Activated gamma-delta T cell (primary cell): ENCODE measurements around the gene ZNF625.

Experiments
- DNase-seq: peaks from one replicate; lab custom pipeline; 2025; lab: John Stamatoyannopoulos, UW
- total RNA-seq, 2 donors: gene quantifications; one replicate each; lab custom pipeline; 2026; lab: John Stamatoyannopoulos, UW

Gene ZNF625
- total RNA-seq = 0.31 to 0.74 reads per million in 2 donors

- DNase-seq = no peak
Observed at GRCh38 chr19:12156223-12157058, at the start of gene ZNF625. Gene ZNF625 (minus strand): TSS chr19:12156734. CDS start chr19:12156558, 176 bp downstream.

GRCh38 chr19:12205296-12205695 is 48.8 kb upstream of the ZNF625 start:
- DNase-seq = no peak

DNA sequence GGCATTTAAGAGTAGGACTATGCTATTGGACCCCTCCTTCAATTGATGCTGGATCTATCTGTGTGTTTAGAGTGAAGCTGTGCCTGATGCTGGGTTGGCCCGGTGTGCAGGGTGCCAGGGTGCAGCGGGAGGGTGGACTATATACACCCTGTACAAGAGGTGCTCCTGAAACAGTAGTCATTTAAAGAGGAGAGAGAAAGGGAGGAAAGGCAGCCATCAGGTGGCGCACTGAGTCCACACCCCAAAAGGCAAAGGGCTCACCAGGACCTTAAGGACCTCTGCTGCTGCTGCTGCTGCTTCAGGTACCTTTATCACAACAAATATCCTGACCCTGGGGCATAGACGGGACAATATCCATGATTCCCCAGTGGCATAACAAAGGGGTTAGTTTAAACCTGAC is 45.7 kb upstream of the ZNF625 start:
- DNase-seq = no peak

DNA sequence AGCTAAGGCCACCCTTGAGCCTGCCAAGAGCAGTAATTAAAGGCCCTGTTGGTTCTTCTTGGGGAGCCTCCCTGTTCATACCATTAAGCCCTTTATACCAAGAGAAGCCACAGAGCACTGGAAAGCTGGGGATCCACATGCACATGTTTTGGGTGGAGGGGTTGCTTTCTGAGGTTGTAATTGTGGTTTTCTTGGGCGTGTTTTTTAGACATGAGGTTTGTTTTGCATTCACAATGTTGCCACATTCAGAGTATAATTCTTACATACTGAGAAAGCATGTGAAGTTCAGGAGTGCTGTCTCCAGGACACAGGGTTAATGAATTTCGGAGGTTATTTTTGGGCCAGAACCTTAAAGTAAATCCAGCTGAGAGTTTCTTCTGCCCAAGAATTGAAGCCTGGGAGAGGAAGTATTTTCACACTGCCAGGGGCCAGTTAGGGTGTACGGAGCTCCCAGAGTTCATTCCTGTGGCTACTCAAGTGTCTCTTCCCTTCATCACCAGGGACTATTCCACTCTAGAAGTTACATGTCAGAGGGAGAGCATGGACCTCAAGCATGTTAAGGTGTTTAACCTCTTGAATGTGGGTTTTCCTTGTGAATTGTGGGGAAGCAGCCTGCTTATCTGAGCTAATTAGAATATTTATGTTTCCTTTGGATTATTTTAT is 43.4 kb upstream of the ZNF625 start:
- DNase-seq = no peak

DNA sequence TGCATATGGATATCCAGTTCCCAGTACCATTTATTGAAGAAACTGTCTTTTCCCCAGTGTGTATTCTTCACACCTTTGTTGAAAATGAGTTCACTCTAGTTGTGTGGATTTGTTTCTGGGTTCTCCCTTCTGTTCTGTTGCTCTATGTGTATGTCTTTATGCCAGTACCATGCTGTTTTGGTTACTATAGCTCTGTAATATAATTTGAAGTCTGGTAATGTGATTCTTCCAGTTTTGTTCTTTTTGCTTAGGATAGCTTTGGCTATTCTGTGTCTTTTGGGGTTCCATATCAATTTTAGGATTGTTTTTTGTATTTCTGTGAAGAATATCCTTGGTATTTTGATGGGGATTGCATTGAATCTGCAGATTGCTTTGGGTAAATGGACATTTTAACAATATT is 41.6 kb upstream of the ZNF625 start:
- no peak for DNase-seq

DNA sequence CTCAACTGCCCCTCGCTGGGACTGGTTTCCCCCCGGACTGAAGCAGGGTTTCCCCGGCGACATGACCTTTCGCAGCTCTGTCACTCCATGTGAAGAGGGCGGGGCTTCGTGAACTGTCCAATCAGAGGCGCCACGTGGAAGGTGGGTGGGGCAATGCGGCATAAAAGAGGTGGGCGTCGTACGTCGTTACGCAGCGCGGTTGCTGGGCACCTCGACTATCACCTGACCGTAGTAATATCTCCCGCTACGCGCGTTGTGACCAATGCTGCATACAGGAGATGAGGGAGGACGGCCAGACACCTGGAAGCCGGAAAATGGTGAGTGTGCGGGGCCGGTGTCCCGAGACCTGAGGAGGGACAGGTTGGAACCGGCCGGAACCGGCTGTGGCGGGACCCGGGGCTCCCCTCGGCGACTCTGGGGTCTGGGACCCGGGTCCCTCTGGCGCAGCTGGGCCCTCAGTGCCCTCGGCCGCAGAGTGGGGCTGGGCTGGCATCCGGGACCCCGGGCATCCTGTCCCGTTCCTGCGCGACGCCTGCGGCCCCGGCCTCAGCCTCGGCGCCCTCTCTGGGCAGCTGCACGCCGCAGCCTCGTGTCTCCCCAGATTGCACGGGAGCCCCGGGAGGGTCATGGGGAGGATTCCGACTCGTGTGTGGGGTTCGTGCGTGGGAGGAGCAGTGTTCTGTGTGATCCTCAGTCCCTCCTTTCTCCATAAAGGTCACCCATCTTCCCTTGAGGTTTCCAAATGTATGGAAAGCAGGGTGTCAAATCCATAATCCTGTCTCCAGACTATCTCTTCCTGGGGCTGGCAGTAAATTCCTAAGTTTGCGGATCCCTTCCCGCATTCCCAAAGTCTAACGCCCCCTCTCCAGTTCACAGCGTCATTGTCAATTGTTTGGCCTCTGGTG is 38.5 kb upstream of the ZNF625 start:
- DNase-seq = peak; percentile 24

- DNase-seq = no peak
Observed at GRCh38 chr19:12187625-12188024, 31.1 kb upstream of the ZNF625 start.

- DNase-seq = no peak
Observed at GRCh38 chr19:12180377-12180776, 23.8 kb upstream of the ZNF625 start.

- DNase-seq = no peak
Observed at GRCh38 chr19:12166626-12167025, 10.1 kb upstream of the ZNF625 start.

- no peak for DNase-seq
Observed at GRCh38 chr19:12163826-12164225, 7.3 kb upstream of the ZNF625 start.

- peak; percentile 76 for DNase-seq
Observed at GRCh38 chr19:12162882-12163806, 6.6 kb upstream of the ZNF625 start, which contains the start of gene ZNF136. Gene ZNF136 (plus strand): TSS chr19:12163096. CDS start chr19:12163204, 108 bp downstream.

DNA sequence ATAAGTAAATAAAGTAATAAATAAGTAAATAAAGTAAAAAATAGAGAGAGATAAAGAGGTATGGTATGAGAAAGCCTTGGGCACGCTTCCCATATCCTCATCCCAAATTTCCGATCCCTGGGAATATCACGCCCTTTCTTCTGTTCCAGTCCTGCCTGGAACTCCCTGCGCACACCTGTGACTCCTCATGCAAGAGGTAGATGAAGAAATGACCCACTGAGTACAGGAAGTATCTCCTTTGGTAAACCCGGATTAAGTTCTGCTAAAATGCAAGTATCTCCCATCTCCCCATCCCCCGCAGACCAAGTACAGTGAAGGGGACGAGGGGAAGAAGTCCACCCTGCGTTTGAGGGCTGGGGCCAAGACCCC is 6.0 kb upstream of the ZNF625 start:
- DNase-seq = no peak

DNA sequence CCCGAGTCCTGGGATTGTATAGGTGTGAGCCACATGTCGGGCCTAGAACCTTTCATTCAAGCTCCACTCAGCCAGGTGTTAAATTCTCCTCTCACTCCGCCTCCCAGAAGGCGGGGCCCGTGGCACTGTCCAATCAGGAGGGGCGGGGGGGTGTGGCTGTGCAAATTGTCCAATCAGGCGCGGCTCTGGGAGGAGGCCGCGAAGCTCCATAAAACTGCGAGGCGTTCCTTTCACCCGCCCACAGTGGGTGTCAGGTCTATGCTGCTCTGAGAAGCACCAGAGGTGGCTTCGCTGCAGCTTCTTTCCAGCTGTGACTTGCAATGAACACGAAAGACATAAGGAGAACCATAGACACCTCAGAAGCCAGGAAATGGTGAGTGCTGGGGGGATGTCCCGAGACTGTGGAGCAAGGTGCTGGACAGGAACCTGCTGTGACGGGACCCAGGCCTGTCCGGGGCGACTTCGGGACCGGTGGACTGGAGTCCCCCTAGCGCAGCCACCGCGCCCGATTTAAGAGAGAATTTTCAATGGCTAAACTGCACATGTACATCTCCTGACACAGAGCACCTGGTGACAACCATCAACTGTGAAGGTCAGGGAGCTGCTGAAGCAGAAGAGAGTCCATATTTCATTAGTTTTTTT is 3.4 kb upstream of the ZNF625 start:
- DNase-seq = no peak

DNA sequence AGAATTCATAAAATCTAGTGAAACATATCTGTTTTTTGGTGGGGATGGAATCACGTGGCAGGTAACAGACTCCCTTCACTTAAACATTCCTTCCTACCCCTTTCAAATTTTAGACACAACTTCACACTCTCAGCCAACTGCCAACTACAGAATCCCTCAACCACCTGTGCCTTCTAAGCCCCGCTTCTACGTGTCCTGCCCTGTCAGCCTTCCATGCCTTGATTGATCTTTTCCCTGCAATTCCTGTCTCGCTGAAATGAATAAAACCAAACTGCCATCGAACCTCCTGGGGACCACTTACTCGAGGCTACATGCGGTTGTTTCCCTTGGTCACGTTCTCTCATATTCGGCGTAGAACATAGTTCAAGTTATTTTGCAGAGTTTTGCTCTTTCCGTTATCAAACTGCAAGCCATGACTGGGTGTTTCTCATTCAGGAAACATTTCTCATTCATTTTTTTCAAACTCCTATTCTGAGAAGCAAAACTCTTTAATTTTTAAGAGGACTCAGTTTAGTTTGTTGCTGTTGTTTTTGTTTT is 1.1 kb downstream of the ZNF625 start:
- DNase-seq = no peak

DNA sequence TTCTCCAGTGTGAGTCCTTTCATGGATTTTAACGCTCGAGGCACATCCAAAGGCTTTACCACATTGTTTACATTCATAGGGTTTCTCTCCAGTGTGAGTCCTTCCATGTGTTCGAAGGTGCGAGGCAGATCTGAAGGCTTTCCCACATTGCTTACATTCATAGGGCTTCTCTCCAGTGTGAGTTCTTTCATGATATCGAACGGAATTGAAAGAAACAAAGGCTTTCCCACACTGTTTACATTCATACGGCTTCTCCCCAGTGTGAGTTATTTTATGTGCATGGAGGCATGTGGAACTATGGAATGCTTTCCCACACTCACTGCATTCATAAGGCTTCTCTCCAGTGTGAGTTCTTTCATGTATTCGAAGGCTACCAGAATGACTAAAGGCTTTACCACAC is 11.2 kb downstream of the ZNF625 start:
- DNase-seq = no peak

DNA sequence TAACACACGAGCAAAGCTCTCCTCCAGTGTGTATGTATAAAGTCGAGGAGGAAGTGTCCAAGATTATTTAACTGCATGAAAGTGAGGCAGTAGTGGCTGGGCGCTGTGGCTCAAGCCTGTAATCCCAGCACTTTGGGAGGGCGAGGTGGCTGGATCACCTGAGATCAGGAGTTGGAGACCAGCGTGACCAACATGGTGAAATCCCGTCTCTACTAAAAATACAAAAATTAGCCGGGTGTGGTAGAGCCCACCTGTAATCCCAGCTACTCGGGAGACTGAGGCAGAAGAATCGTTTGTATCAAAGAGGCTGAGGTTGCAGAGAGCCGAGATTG is 15.2 kb downstream of the ZNF625 start:
- DNase-seq = no peak

- DNase-seq = peak; percentile 39
Observed at GRCh38 chr19:12140545-12141404, 15.8 kb downstream of the ZNF625 start.

DNA sequence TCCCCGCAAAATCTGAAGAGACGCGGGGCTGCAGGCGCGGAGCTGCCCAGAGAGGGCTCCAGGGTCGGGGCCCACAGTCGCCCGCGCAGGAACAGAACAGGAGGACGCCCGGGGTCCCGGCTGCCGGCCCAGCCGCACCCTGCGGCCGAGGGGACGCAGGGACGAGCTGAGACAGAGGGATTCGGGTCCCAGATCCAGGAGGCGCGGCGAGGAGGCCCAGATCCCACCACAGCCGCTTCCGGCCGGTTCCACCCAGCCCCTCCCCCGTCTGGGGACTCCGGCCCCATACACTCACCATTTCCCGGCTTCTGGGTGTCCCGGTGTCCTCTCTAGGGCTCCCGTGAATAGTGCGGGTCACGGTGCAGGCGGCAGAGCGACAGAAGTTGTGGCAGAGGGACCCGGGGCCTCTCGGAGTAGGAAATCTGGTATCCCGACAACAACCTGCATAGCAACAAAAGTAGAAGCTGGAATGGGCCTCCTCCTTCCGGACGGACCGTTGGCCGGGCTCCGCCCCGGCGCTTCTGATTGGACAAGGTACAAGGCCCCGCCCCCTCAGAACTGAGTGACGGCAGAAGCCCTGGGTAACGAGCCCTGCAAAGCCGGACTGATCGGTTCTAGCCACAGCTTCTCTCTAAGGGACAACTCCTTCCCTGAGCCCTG is 16.5 kb downstream of the ZNF625 start, which contains the start of gene ZNF20:
Gene ZNF20 (minus strand): TSS at position 466 of the 660 bp plus-strand sequence. CDS start 168 bp downstream, at position 298.
- peak; percentile 65 for DNase-seq

DNA sequence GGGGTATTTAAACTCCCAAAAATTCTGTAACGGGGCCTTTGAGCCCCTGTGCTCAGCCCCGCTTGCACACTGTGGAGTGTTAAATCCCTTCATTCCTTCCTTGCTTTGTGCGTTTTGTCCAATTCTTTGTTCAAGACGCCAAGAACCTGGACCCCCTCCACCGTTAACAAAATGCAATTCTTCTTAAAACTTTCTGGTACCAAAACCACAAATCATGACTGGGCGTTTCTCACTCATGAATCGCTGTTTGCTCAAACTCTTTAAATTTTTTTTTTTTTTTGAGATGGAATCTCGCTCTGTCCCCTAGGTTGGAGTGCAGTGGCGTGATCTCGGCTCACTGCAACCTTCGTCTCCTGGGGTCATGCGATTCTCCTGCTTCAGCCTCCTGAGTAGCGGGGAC is 17.3 kb downstream of the ZNF625 start:
- no peak for DNase-seq
